ENCODE results near the gene SHANK1. TPM values are rescaled to one million over a fixed set of nuclear protein-coding genes. Genes with fewer than 3 reads are reported as not detected.

The SHANK1 gene
- total and polyA plus RNA-seq, 4 donors: 0.06 to 0.28 (median 0.17) TPM; not detected in 1

DNA sequence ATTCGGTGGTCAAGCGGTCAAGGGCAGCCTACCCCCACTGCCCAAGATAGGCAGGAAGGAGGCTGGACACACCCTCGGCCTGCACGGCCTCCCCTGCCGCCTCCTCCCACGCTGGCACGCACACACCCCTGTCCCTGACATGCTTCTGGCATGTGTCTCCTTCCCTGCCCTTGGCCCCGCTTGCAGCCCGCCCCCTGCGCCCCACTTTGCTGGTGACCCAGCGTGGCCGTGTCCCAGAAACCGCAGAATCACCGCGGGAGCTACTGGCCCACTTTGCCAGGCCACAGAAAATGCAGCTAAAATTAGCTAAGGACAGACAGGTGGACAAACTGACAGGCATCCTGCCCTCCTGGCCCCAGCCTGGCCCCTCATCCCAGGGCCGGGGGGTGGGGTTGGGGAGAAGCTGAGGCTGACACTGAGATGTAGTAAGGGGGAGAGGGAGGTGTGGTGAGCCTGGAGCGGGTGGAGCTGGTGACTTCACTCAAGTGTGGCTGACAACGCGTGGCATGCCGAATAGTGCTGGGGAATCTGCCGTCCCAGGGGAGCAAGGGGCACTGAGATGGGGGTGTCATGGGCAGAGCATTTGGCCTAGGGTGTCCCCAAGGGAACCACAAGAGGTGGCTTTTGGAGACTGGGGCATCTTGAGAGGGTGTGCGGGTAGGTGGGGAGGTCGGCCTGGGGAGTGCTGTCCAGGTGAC lies 2.4 kb downstream of the SHANK1 start:
- TF ChIP-seq GABPA (IDR thresholded peaks at IDR 0.05 in 1 of 2, conservative IDR thresholded peaks at IDR 0.05 in 1 of 2) (no peak), SP1 (IDR thresholded peaks at IDR 0.05) (no peak), REST (IDR thresholded peaks at IDR 0.05) (no peak), RXRA (IDR thresholded peaks at IDR 0.05) (no peak), NR2F2 (IDR thresholded peaks at IDR 0.05) (no peak), TAF1 (conservative IDR thresholded peaks at IDR 0.05) (no peak), EGR1 (IDR thresholded peaks at IDR 0.05; ENCODE audit: low read depth in 2 of 2) (no peak), CTCF (IDR thresholded peaks at IDR 0.05; ENCODE audit: low read depth, low read length, missing input control) (no peak), JUND (IDR thresholded peaks at IDR 0.05) (no peak), ATF3 (IDR thresholded peaks at IDR 0.05) (no peak)
- Histone ChIP-seq H3K9me3 (ENCODE audit: control insufficient read depth in 4 of 4, low read length in 3 of 4) (no peaks in the 10 kb centered on the region), H3K27ac (ENCODE audit: low read depth in 1 of 2, low read length in 2 of 2) (no peak overlapping the region), H3K36me3 (ENCODE audit: control insufficient read depth in 4 of 4, insufficient read depth in 3 of 4, low read depth in 1 of 4, low read length in 3 of 4) (no peaks in the 10 kb centered on the region), H3K4me3 (ENCODE audit: low read depth in 1 of 3, low read length in 3 of 3) (no peak overlapping the region), H3K4me1 (ENCODE audit: control insufficient read depth in 4 of 4, insufficient read depth in 4 of 4, low read length in 3 of 4) (peaks cover 0 to 4% (median 0%) of the 10 kb centered on the region in 4 donors), H3K27me3 (ENCODE audit: control insufficient read depth in 4 of 4, insufficient read depth in 4 of 4, low read length in 3 of 4) (peaks cover 0 to 6% (median 3%) of the 10 kb centered on the region in 4 donors), H3K9ac (ENCODE audit: low read depth in 1 of 2, low read length in 2 of 2) (no peak overlapping the region)
- no peak for DNase-seq (ENCODE audit: low spot score)
- 57% methylated on average over 23 of the region's 23 CpGs for WGBS

GRCh38 chr19:50716178-50717025 lies 3.2 kb downstream of the SHANK1 start:
- H3K4me3 ChIP-seq (ENCODE audit: low read depth in 1 of 3, low read length in 3 of 3): no peak overlapping the region
- no peak overlapping the region for H3K27ac ChIP-seq (ENCODE audit: low read depth in 1 of 2, low read length in 2 of 2)
- no peaks in the 10 kb centered on the region for H3K9me3 ChIP-seq (ENCODE audit: control insufficient read depth in 4 of 4, low read length in 3 of 4)
- H3K27me3 ChIP-seq (ENCODE audit: control insufficient read depth in 4 of 4, insufficient read depth in 4 of 4, low read length in 3 of 4): peaks cover 0 to 6% (median 4%) of the 10 kb centered on the region in 4 donors
- DNase-seq (ENCODE audit: low spot score): no peak
- TF ChIP-seq REST (IDR thresholded peaks at IDR 0.05): no peak
- TF ChIP-seq RAD21 (IDR thresholded peaks at IDR 0.05): no peak
- no peak for TF ChIP-seq ZBTB33 (IDR thresholded peaks at IDR 0.05)
- no peak for TF ChIP-seq NR2F2 (IDR thresholded peaks at IDR 0.05)
- TF ChIP-seq SP1 (IDR thresholded peaks at IDR 0.05): no peak
- TF ChIP-seq HNF4G (IDR thresholded peaks at IDR 0.05): no peak
- peaks cover 0 to 4% (median 0%) of the 10 kb centered on the region in 4 donors for H3K4me1 ChIP-seq (ENCODE audit: control insufficient read depth in 4 of 4, insufficient read depth in 4 of 4, low read length in 3 of 4)
- WGBS: 75% methylated on average over 39 of the region's 39 CpGs
- H3K36me3 ChIP-seq (ENCODE audit: control insufficient read depth in 4 of 4, insufficient read depth in 3 of 4, low read depth in 1 of 4, low read length in 3 of 4): no peaks in the 10 kb centered on the region
- H3K9ac ChIP-seq (ENCODE audit: low read depth in 1 of 2, low read length in 2 of 2): no peak overlapping the region

Data from liver (tissue), 9 donors.